Right cardiac atrium (tissue), 5 donors: Measurements from ENCODE around the gene CENPX. TPM values are rescaled to one million over a fixed set of nuclear protein-coding genes. Genes with fewer than 3 reads are reported as not detected.
A peak's percentile ranks its signal among the peaks of the same experiment; 100 is the strongest.
"Not testable (repeated sequence)": the region's sequence is repeated elsewhere in the genome, so short reads cannot be mapped to it uniquely, and the experiment has no call there.

ENCODE experiments used
- ATAC-seq, 2 donors: fragments of 200-7000 bp; cut with Tn5 transposase; one replicate each; pipeline versions ENCODE4 v1.8.0 to v1.9.1; 2020; ENCODE audit warnings: moderate library complexity in 2 of 2, mild to moderate bottlenecking in 1 of 2
- DNase-seq, 3 donors: peaks; one replicate each; pipeline ENCODE4 v3.0.0-alpha.2; 2020
- H3K27ac ChIP-seq: one replicate; pipeline ENCODE4 v1.5.1; 2013; ENCODE audit warnings: mild to moderate bottlenecking, low read length, control low read depth, moderate library complexity
- H3K27me3 ChIP-seq: one replicate; pipeline ENCODE4 v1.6.1; 2013; ENCODE audit not compliant: control insufficient read depth, insufficient read depth
- H3K4me1 ChIP-seq: one replicate; pipeline ENCODE4 v1.6.1; 2013; ENCODE audit warnings: low read length; ENCODE audit not compliant: control insufficient read depth, insufficient read depth
- H3K4me3 ChIP-seq: one replicate; pipeline ENCODE4 v1.5.1; 2013; ENCODE audit warnings: low read length, control low read depth
- H3K9me3 ChIP-seq: one replicate; pipeline ENCODE4 v1.6.1; 2013; ENCODE audit warnings: low read length; ENCODE audit not compliant: control insufficient read depth
- WGBS: extraction: QIAGEN DNeasy Blood & Tissue Kit; methylation state at CpG from one replicate; pipeline ENCODE4 v1.1.7; 2013; 5-methylcytosine and 5-hydroxymethylcytosine counted together
- intact Hi-C, 4 donors: fragments of 100-400 bp; cut with DNase I; formaldehyde crosslinking; loops; one replicate each; pipeline versions ENCODE4 v1.11.0 to v1.14.0; 2022 to 2023
- polyA plus RNA-seq: library from polyadenylated mRNA; stranded (reverse); fragments of 200-250 nt; gene quantifications from one replicate; pipeline ENCODE4 v1.2.3, GENCODE V29; 2013
- total RNA-seq, 4 donors: library from RNA; stranded (reverse); fragmentation: NEBNext Ultra II Directional; extraction: Animal tissue kit (Norgen Biotek cat#: 25700); gene quantifications; one replicate each; pipeline ENCODE4 v1.2.1, GENCODE V29; 2021
- donor health status: healthy with polysubstance abuse.
- donor health status: DM: no; HTN: yes; CAD: no.
- donor health status: DM: no; HTN: no; CAD: no.
- donor health status: DM: no; HTN: yes; CAD: no; lungs with severe emphysema.
- donor health status: DM: yes; HTN: yes; CAD: no.

Gene CENPX
- total and polyA plus RNA-seq, 5 donors, result 20.1 to 31.2 (median 27.9) TPM

DNA sequence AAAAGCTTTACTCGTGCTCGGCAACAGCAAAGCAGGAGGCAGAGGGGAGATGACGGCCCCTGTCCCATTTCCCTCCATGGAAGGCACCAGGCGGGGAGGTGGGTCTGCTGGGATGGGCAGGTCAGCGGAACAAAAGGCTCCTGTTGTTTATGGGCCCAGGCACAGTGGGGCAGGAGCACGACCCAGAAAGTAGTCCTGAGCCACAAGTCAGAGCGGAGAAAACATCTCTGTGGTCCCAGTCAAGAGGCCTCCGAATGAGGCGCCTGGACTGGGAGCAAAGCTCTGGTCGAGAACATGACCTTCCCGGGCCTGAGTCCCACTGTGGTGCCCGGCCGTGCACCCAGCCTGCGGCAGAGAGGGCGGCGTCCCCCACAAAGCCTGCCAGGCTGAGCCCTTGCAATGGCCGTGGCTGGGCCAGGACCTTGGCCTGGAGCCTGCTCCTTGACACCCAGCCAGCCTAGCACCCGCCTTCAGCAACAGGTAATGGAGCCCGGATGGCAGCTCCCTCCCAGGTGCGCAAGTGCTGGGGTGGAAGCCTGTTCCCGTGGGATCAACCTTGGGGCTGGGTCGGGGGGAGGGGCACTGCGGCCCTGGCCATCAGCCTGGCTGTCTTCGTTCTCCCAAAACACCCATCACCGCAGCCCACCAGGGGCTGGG lies 25.4 kb upstream of the CENPX start:
- DNase-seq (peak; percentile 5 to 57 (median 13)), ATAC-seq (no peak)
- peaks cover 6% of the 10 kb centered on the region for H3K4me1 ChIP-seq
- intact Hi-C loops, result no loop called here
- no peaks in the 10 kb centered on the region for H3K9me3 ChIP-seq
- H3K27me3 ChIP-seq, result no peaks in the 10 kb centered on the region
- no peak overlapping the region for H3K27ac ChIP-seq
- H3K4me3 ChIP-seq, result no peak overlapping the region
- WGBS, result 91% methylated on average over 25 of the region's 25 CpGs

DNA sequence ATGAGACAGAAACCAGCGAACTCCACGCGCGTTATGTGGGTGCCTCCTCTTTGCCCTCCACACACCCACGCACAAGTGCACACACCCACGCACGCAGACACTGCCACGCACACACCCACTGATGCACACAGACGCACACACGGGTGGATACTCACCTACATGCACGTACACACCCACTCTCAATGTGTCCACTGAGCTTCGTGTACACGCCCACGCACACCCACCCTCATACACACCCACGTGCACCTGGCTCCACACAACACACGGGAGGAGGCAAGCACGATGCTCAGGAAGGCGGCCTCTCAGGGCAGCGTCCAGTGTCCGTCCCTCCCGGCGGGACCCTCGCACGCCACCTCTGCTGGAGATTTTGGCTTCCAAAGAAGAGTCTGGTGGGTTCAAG lies 24.7 kb upstream of the CENPX start:
- Histone ChIP-seq H3K27ac (no peak overlapping the region), H3K9me3 (no peaks in the 10 kb centered on the region), H3K4me3 (no peak overlapping the region), H3K4me1 (no peaks in the 10 kb centered on the region), H3K27me3 (no peaks in the 10 kb centered on the region)
- ATAC-seq (no peak), DNase-seq (peak; percentile 3 to 38 (median 29))
- WGBS, result 89% methylated on average over 24 of the region's 24 CpGs
- intact Hi-C loops, result no loop called here

DNA sequence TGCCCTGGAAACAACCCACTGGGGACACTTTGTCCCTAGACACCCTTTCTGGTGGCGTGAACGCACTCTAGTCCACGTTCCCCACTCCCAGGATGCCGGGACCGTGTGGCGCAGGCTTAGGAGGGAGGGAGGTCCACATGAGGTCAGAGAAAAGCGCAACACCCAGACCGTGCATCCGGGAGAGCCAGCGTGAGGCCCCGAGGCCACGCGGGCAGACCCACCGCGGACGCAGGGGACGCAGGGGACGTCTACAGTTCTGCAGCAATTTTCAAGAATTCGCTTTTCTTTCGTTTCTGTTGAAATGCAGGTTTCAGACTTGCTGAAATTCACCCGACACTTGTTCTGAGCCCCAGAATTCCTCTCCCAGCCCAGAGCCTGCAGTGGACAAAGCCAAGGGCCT lies 24.2 kb upstream of the CENPX start:
- no peaks in the 10 kb centered on the region for H3K27me3 ChIP-seq
- 85% methylated on average over 21 of the region's 21 CpGs for WGBS
- H3K9me3 ChIP-seq, result no peaks in the 10 kb centered on the region
- H3K4me3 ChIP-seq, result no peak overlapping the region
- intact Hi-C loops, result no loop called here
- ATAC-seq (no peak), DNase-seq (peak; percentile 6 to 43 (median 37))
- no peak overlapping the region for H3K27ac ChIP-seq
- H3K4me1 ChIP-seq, result no peaks in the 10 kb centered on the region

DNA sequence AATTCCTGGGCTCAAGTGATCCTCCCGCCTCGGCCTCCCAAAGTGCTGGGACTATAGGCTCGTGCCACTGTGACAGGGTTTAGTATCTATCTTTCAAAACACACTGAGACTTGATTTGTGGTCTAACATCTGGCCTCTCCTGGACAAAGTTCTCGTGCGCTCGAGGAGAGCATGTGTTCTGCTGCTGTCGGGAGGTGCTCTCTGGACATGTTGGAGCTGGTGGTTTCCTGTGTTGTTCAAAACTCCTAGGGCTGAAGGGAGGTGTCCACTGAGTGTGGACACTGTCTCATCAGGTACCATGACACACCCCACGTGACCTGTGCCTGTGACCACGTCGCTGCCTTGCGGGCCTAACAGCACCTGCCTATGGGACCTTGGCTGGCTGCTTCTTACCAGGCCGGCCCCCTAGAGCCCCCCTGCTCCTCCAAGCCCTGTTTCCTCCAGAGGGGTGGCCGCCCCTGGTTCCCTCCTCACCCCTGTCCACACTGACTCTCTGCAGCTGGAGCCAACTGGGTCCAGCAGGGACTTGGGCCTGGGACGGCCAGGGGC lies 23.3 kb upstream of the CENPX start:
- no peaks in the 10 kb centered on the region for H3K27me3 ChIP-seq
- no peak for ATAC-seq
- no peak overlapping the region for H3K27ac ChIP-seq
- H3K9me3 ChIP-seq, result no peaks in the 10 kb centered on the region
- WGBS, result 73% methylated on average over 14 of the region's 14 CpGs
- no peak overlapping the region for H3K4me3 ChIP-seq
- H3K4me1 ChIP-seq, result no peaks in the 10 kb centered on the region
- intact Hi-C loops, result no loop called here
- peak in 2 of 3 donors; percentile 24 to 36 for DNase-seq

DNA sequence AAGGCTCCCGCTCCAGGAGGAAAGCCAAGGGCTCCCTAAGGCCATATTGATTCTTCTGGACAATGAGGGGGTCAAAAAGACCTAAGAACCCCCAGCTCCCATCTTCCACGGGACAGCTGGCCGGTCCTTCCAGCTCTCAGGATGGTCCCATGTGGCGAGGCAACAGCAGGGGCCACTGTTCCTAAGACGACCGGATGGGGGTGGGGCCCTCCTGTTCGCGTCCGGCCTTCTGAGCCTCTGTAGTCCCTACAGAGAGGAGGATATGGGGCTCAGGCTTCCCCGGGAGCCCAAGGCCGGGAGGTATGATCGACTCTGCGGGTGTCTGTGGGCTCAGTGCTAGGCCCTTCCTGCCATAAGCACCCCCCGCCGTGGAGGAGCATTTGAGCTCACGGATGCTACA lies 20.8 kb upstream of the CENPX start:
- intact Hi-C loops, result no loop called here
- DNase-seq, result no peak
- H3K27me3 ChIP-seq, result no peaks in the 10 kb centered on the region
- no peak overlapping the region for H3K4me3 ChIP-seq
- H3K9me3 ChIP-seq, result no peaks in the 10 kb centered on the region
- 58% methylated on average over 16 of the region's 16 CpGs for WGBS
- ATAC-seq, result no peak
- no peak overlapping the region for H3K27ac ChIP-seq
- H3K4me1 ChIP-seq, result no peaks in the 10 kb centered on the region

DNA sequence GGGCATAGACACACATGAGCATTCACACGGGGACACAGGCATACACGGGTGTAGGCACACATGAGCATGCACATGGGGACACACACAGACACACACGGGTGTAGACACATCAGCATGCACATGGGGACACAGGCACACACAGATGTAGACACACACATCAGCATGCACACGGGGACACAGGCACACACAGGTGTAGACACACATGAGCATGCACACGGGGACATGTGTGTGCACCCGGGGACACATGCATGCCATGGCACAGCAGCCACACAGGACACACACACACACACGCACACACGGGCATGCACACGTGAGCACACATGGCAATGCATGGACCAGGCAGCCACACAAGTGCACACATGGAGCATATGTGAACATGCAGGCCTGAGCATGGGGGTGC lies 20.0 kb upstream of the CENPX start:
- no peaks in the 10 kb centered on the region for H3K9me3 ChIP-seq
- ATAC-seq (no peak), DNase-seq (no peak)
- H3K4me3 ChIP-seq, result no peak overlapping the region
- H3K27ac ChIP-seq, result no peak overlapping the region
- WGBS, result 87% methylated on average over 9 of the region's 9 CpGs
- no peaks in the 10 kb centered on the region for H3K4me1 ChIP-seq
- no peaks in the 10 kb centered on the region for H3K27me3 ChIP-seq
- intact Hi-C loops, result no loop called here

DNA sequence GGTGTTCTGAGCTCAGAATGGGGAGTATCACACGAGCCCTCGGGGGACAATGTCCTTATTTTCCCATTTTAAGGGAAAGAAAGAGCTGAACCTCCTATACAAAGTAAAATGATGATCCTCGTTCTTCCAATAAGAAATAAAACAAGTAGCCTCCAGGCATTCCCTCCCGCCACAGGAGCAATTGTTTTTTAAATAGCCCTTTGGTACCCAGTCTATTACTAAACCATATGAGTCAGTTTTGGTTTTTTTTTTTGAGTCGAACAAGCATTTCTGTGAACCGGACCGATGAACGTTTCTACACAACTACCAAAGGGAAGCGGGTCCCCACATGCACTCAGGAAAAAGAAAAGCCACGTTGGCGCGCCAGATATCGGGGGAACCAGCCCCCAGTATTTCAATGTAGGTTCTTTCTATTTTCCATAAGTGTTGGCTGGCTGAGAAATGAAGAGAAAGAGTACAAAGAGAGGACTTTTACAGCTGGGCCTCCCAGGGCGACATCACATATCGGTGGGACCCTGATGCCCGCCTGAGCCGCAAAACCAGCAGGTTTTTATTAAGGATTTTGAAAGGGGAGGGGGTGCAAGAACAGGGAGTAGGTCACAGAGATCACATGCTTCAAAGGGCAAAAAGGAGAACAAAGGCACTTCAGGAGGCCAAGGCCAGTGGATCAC lies 18.6 kb upstream of the CENPX start:
- intact Hi-C loops, result no loop called here
- H3K27ac ChIP-seq, result no peak overlapping the region
- peaks cover 2% of the 10 kb centered on the region for H3K4me1 ChIP-seq
- WGBS, result 87% methylated on average over 17 of the region's 17 CpGs
- ATAC-seq, result no peak
- no peaks in the 10 kb centered on the region for H3K9me3 ChIP-seq
- H3K27me3 ChIP-seq, result no peaks in the 10 kb centered on the region
- no peak overlapping the region for H3K4me3 ChIP-seq
- DNase-seq, result no peak

DNA sequence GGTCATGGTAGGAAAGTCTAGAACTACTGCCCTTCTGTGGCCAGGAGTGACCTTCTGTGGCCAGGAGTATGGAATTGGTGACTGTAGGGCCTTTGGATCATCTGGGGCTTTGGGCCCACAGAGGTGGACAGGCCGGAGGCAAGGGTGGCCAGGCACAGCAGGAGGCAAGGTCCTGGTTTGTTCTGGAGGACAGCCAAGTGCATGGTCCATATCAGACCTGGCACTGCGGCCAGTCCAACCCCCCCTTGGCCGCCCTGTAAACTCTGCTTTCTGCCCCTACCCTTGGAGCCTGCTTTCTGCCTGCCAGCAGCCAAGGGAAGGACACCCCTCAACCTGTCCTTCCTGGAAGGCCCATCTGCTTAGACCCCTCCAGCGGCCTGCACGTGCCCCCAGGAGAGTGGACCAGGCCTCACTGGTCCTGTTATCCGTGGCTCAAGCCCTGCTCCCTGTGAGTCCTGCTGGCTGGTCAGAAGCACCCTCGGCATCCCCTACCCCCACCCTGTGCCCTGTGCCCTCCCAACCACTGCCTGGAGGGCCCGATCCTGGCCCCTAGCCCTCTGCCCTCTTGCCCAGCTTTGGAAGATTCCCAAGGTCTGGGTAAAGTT lies 17.1 kb upstream of the CENPX start:
- intact Hi-C loops, result no loop called here
- ATAC-seq, result no peak
- DNase-seq, result no peak
- no peaks in the 10 kb centered on the region for H3K27me3 ChIP-seq
- peaks cover 4% of the 10 kb centered on the region for H3K4me1 ChIP-seq
- H3K4me3 ChIP-seq, result no peak overlapping the region
- no peak overlapping the region for H3K27ac ChIP-seq
- no peaks in the 10 kb centered on the region for H3K9me3 ChIP-seq
- WGBS, result 96% methylated on average over 8 of the region's 8 CpGs

DNA sequence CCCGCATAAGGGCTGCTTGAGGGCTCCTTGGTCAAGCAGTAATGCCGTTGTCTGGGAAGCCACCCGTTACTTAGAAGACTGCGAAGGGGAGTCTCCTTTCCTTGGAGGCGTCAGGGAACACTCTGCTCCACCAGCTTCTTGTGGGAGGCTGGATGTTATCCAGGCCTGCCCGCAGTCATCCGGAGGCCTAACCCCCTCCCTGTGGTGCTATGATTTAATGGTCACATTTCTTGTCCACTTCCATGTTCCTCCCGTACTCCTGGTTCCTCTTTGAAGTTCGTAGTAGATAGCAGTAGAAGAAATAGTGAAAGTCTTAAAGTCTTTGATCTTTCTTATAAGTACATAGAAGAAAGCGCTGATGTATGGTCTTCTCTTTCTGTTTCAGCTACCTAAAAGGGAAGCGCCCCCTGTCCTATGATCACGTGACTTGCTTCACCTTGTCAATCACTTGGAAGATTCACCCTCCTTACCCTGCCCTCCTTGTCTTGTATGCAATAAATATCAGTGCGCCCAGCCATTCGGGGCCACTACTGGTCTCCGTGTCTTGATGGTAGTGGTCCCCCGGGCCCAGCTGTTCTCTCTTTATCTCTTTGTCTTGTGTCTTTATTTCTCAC lies 16.2 kb upstream of the CENPX start:
- WGBS, result 87% methylated on average over 16 of the region's 16 CpGs
- ATAC-seq, result not testable (repeated sequence)

DNA sequence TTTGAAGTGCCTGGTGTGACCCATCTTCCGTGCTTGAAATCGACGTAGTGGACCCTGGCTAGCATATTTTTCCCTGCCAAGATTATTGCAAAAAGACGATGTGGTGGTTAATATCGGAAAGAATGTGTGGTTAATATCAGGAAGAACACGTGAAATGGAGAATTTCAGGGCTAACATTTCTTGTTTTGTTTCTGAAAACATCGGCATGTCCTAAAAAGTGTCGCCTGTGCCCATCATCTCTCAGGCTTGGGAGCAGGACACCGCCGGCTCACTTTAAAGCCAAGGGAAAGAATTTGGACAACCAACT lies 15.2 kb upstream of the CENPX start:
- WGBS, result 6% methylated on average over 10 of the region's 10 CpGs
- Histone ChIP-seq H3K27me3 (no peaks in the 10 kb centered on the region), H3K4me3 (no peak overlapping the region), H3K4me1 (peaks cover 4% of the 10 kb centered on the region), H3K9me3 (no peaks in the 10 kb centered on the region), H3K27ac (peak overlapping the region; percentile 32)
- ATAC-seq, result no peak
- intact Hi-C loops, result no loop called here
- no peak for DNase-seq

More for the DNA sequence above, 16.2 kb upstream of the CENPX start:
- intact Hi-C loops, H3K4me1 ChIP-seq, H3K27me3 ChIP-seq, H3K4me3 ChIP-seq, H3K9me3 ChIP-seq, DNase-seq, H3K27ac ChIP-seq: not testable (repeated sequence)
